Measurements from ENCODE around the gene RAB34. TPM values are rescaled to one million over a fixed set of nuclear protein-coding genes. Genes with fewer than 3 reads are reported as not detected.

RAB34 gene
- total and polyA plus RNA-seq, 9 of the 15 experiments (the other 6 are each of a cell fraction or from before 2014, with no cell fraction given) = 0.07 to 3.8 (median 0.46) TPM; not detected in 1

DNA sequence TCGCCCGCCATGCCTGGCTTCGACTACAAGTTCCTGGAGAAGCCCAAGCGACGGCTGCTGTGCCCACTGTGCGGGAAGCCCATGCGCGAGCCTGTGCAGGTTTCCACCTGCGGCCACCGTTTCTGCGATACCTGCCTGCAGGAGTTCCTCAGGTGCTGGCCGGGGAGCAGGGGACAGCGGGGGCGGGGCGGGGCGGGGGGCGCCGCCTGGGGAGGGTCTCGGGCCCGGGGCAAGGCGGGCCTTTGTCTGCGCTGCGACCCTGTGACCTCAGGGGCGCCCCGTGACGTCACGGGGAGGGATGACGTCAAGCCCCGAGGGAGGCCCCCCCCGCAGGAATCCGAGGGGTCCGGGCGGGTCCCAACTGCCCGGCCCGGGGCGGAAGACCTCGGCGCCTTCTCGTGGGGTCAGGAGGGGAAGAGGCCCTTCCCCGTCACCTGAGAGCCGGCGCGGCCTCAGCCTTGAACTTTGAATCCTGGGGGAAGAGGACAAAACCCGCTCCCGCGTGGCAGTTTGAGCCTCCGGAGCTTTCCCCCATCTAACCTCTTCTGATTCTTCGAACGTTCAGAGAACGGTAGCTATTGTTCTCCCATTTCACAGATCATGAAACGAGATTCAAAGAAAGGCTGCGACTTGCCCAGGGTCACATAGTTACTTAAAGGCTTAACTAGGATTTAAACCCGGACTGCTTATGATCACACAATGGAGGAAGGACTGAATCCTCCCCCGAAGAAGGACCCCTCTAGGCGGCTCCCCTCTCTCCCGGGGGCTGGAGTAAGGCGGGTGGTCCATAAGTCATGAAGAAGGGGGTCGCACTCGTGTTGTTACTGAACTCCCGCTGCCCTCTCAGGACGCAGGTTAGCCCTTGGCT lies 26.7 kb upstream of the RAB34 start (continued):
- no peak for TF ChIP-seq ZNF280B (CRISPR knock-in tag; IDR thresholded peaks at IDR 0.05)
- TF ChIP-seq, protein P1, sequence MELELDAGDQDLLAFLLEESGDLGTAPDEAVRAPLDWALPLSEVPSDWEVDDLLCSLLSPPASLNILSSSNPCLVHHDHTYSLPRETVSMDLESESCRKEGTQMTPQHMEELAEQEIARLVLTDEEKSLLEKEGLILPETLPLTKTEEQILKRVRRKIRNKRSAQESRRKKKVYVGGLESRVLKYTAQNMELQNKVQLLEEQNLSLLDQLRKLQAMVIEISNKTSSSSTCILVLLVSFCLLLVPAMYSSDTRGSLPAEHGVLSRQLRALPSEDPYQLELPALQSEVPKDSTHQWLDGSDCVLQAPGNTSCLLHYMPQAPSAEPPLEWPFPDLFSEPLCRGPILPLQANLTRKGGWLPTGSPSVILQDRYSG (tag; conservative IDR thresholded peaks at IDR 0.05; ENCODE audit: low read depth) = no peak
- TF ChIP-seq CBX1 (IDR thresholded peaks at IDR 0.05; ENCODE audit: low read depth) = peak; percentile 2; the same call in 1 of the 2 replicates
- no peak for TF ChIP-seq ZNF311 (CRISPR knock-in tag; IDR thresholded peaks at IDR 0.05)
- no peak for TF ChIP-seq NCOA6 (IDR thresholded peaks at IDR 0.05)
- peak; percentile 42; the same call in 1 of the 2 replicates for TF ChIP-seq ZNF143 (CRISPR knock-in tag; IDR thresholded peaks at IDR 0.05)
- no peak for TF ChIP-seq GTF2E2 (tag; IDR thresholded peaks at IDR 0.05)
- no peak for TF ChIP-seq FOXK2 (conservative IDR thresholded peaks at IDR 0.05 in 1 of 2, IDR thresholded peaks at IDR 0.05 in 1 of 2; ENCODE audit: low read depth in 2 of 2)
- TF ChIP-seq, protein P2, sequence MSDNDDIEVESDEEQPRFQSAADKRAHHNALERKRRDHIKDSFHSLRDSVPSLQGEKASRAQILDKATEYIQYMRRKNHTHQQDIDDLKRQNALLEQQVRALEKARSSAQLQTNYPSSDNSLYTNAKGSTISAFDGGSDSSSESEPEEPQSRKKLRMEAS (CRISPR knock-in tag; IDR thresholded peaks at IDR 0.05) = peak; percentile 94
- no peak for TF ChIP-seq ZNF699 (CRISPR knock-in tag; IDR thresholded peaks at IDR 0.05; ENCODE audit: insufficient replicate concordance)
- TF ChIP-seq NCOA1 (IDR thresholded peaks at IDR 0.05; ENCODE audit: low read depth) = peak; percentile 93
- peak; percentile 90 for TF ChIP-seq NBN (IDR thresholded peaks at IDR 0.05; ENCODE audit: low read depth)
- no peak for TF ChIP-seq ZNF518B (CRISPR knock-in tag; IDR thresholded peaks at IDR 0.05)
- TF ChIP-seq FOXJ3 (CRISPR knock-in tag; IDR thresholded peaks at IDR 0.05) = no peak
- no peak for TF ChIP-seq ZNF316 (IDR thresholded peaks at IDR 0.05)
- TF ChIP-seq BMI1 (IDR thresholded peaks at IDR 0.05; ENCODE audit: low read length) = no peak
- TF ChIP-seq HMG20B (CRISPR knock-in tag; IDR thresholded peaks at IDR 0.05) = no peak
- TF ChIP-seq ARID1B (IDR thresholded peaks at IDR 0.05) = no peak
- no peak for TF ChIP-seq BRD9 (IDR thresholded peaks at IDR 0.05; ENCODE audit: low read depth, partially characterized antibody)
- TF ChIP-seq ZEB2 (IDR thresholded peaks at IDR 0.05) = no peak
- no peak for TF ChIP-seq ZFP91 (CRISPR knock-in tag; IDR thresholded peaks at IDR 0.05)
